ENCODE measurements around the gene SPAG5. TPM values are rescaled to one million over a fixed set of nuclear protein-coding genes. Genes with fewer than 3 reads are reported as not detected.
"Not testable (repeated sequence)": the region's sequence is repeated elsewhere in the genome, so short reads cannot be mapped to it uniquely, and the experiment has no call there.

SPAG5 gene
- total RNA-seq, 1 donor from 2014 or later = 1.1 TPM

DNA sequence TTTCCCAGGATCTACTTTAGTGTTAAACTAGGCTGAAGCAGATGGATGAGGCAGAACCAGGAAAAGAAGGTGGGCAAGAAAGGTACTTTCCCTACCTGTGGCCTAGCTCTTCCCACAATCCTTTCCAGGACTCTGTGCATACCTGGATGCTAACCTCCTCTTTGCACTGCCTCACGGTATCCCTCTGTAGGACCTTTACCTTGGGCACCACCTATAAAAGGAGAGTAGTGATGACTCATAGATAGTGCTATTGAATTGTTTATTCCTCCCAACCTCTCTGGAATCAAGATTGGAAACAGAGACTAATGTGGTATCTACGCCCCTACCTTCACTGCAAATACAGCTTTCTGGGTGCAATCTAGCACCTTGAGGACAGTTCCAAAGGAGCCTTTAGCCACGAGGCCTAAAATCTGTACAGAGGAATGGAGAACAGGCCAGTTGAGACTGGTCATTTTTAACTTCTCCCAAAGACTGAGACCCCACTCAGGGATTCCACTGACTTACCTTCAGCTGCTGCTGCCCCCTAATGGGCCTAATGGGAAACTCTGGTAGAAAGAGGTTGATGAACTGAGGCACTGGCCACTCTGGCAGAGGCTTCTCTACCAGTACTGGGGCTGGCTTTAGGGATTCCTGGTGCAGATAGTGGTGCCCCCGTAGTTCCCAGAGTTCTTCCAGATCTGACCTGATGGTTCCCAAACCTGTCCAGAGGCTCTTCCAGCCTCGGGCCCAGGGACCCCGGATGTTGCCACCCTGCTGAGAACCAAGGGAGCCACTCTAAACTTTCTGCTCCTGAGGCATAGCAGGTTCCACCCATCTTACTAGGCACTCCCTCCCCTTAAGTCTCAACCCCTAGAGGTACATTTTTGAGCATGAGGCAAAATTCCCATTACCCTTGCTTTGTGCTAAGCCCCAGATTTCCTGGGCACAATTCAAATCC, 14.4 kb upstream of the SPAG5 start:
- DNase-seq (no peak), ATAC-seq (ENCODE audit: poor library complexity) (peak; percentile 66)
- intact Hi-C loops (cut with DNase I) = loop anchor here (5.0 kb wide), 2 partner anchors 66 to 116 kb away; no protein-coding TSS in a partner anchor

DNA sequence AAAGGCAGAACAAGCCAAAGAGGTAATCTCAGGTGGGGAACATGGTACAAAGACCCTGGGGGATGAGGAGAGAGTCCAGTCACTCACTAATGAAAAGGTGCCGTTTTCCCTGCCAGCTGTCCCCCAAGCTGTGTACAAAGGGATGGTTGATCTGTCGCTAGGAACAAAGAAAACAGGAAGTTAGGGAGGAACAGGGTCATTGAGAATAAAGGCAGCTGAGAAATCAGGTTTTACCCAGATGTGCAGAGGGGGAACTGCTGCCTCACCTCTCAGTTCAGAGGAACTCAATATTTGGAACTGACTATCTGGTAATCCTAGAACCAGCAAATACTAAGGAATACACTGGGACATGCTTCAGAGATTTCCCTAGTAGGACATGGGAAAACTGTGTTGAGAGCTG, 13.7 kb upstream of the SPAG5 start:
- no peak for DNase-seq
- ATAC-seq (ENCODE audit: poor library complexity) = no peak
- intact Hi-C loops (cut with DNase I) = loop anchor here (5.0 kb wide), 2 partner anchors 65 to 115 kb away; no protein-coding TSS in a partner anchor

DNA sequence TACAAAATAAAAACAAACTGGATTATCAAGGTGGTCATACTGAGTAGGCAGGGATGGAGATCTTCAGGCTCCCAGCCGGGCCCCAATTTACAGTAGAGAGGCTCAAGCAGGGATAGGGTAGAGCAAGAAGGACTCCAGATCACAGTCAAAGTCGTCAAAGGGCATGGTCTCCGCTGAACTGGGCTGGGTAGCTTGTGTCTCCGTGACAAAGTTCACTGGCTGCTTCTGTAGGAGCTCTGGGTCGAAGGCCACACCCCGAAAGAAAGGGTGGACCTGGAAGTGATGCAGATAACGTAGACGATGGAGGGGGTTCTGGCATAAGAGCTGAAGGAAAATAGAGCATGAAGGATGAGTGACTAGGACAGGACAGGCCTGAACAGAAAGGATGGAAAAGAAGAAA, 11.6 kb upstream of the SPAG5 start:
- no peak for ATAC-seq (ENCODE audit: poor library complexity)
- intact Hi-C loops (cut with DNase I) = loop anchor here (5.0 kb wide), 2 partner anchors 63 to 113 kb away; no protein-coding TSS in a partner anchor

DNA sequence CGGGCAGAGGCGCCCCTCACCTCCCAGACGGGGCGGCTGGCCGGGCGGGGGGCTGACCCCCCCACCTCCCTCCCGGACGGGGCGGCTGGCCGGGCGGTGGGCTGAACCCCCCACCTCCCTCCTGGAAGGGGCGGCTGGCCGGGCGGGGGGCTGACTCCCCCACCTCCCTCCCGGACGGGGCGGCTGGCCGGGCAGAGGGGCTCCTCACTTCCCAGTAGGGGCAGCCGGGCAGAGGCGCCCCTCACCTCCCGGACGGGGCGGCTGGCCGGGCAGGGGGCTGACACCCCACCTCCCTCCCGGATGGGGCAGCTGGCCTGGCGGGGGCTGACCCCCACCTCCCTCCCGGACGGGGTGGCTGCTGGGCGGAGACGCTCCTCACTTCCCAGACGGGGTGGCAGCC, 5.2 kb upstream of the SPAG5 start:
- ATAC-seq (ENCODE audit: poor library complexity); intact Hi-C loops (cut with DNase I); DNase-seq: not testable (repeated sequence)

More for the DNA sequence above, 11.6 kb upstream of the SPAG5 start:
- no peak for DNase-seq

DNA sequence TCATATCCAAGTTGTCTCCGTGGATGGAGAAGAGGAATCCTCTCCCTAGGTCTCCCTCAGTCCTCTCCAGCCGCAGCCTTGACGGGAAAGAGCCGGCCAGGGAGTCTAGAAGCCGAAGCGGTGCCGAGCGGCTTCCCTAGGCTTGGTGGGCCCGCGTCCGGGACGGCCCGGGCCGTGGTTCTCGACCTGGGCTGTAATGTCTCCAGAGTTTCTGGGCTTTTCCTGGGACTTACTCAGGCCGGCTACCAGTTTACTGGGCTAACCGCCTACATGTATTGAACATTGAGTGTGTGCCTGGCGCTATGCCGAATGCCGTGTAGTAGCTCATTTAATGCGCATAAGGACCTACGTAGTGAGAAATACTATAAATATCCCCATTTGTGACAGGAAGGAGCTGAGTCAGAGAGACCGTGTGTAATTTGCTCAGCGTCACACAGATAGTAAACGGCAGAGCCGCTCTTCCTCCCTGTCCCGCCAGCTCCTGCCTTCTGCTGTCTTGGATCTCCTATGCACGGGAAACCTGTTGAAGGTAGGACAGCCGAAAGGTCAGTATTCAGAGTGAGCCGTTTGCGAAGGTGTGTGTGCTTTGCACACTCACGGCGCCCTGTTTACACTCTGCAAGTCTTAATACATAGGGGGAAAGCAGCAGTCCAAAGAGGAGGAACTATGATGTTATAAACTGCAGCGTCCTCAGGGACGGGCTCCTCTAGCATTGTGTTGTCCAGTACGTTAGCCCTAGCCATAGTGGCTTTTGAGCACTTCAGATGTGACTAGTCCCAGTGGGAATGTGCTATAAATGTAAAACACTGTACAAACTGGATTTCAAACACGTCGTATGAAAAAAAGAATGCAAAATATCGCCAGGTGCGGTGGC, 723 bp upstream of the SPAG5 start:
- ATAC-seq (ENCODE audit: poor library complexity) = peak; percentile 68
- intact Hi-C loops (cut with DNase I) = no loop called here

DNA sequence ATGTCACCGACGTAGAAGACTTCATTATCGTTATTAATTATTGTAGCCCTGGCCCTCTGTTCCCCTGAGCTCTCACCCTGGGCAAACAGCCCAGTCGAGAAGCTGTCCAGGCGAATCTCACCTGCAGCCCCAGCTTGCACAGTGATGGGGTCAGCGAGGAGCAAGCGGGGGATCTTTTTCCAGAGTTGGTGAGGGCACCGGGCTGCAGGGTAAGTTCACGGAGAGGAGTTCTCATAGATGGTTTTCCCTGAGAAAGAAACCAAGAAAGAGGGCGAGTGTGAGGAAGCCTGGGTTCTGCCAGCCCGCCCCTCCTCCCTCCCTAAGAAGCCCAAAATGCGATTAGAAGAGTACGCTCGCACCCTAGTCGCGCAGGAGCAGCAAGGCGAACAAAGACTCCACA, 436 bp downstream of the SPAG5 start:
- intact Hi-C loops (cut with DNase I) = no loop called here
- DNase-seq = no peak
- ATAC-seq (ENCODE audit: poor library complexity) = no peak

More for the DNA sequence above, 723 bp upstream of the SPAG5 start:
- DNase-seq = peak; percentile 65

DNA sequence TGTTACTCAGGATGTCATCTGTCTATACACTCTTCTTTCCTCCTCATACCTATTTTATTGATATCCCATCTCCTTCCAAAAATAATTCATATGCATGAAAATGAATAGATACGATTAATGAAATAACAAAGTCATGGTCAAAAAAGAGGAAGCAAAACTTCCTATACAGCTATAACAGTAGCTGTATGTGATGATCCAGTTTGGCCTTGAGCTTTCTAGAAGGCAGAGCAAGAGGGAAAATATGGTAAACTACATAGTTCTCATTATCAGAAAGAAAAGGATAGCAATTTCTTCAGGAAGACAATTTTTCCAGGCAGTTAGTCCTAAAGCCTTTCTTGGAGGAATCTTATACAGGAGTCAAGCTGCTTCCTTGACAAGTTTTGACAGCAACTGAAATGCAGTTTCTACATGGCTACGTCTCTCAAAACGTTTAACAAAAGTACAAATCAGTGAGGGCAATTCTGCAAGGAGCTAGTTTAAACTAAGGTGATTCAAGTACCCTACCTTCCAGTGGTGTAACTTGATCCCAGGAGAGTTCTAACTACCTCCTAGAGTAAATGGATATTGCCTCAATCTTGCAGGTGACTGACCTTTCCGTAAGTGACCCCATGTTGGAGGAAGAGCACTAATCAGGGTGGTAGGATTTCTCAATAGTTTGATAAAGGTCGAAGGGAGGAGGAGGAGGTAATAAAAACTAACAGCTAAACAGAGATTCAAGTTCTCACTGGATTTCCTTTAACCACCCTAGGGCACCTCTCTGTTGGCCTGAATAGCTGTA, 1.0 kb downstream of the SPAG5 start:
- ATAC-seq (ENCODE audit: poor library complexity) (no peak), DNase-seq (no peak)
- intact Hi-C loops (cut with DNase I) = no loop called here

DNA sequence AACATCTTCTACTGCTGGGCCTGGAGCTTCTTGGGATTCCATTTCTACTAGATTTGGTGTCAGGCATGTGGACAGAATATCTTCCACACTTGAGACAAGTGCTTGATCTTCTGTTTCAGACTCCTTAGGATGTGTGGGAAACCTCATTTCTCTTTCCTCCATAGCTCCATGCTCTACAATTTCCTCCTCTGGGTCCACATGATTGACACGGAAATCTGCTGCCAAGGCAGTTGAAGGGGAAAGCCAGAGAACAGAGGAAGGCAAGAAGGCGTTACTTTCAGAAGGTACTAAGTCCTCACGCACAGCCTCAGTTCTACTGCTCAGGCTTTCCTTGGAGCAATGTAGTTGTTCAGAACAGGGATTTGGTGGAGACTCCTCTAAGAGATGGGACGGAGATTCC, 6.6 kb downstream of the SPAG5 start:
- intact Hi-C loops (cut with DNase I) = loop anchor here (5.0 kb wide), 1 partner anchor 40 kb away; the partner anchor contains the start of gene UNC119
- no peak for ATAC-seq (ENCODE audit: poor library complexity)
- DNase-seq = no peak

DNA sequence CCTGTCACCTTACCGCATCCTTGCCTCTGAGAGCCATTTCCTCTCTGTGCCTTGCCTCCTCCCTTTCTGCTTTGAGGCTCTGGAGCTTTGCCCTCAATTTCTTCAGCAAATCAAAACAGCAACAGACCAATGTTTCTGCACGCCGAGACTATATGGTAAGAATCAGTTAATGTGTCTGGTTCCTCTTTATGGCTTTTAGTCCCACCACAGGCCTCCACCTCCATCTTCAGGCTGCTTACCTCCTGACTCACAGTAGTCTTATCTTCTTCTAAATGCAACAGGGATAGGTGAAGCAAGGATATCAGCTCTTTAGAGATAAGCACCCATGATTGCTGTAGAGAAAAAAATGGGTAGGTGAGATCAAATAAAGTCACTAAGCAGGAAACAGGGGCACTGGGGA, 13.0 kb downstream of the SPAG5 start:
- intact Hi-C loops (cut with DNase I) = no loop called here
- ATAC-seq (ENCODE audit: poor library complexity) (no peak), DNase-seq (no peak)

DNA sequence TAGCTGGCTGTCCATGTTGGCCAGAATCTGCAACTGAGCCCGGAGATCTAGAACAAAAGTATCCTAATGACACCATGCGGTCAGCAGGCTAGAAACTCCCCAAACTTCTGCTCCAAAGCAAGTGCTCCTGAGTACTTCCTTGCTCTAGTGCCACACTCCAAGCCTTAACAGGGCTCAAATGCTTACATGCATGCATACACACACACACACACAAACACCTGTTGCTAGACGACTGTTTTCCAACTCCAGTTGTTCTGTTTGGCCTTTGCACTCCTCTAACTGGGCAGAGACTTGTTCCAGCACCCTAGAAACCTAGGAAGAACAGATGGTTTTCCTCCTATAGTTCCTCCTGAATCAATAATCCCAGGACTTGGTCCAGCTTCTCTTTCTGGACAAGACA, 14.4 kb downstream of the SPAG5 start:
- intact Hi-C loops (cut with DNase I) = no loop called here
- DNase-seq = no peak
- ATAC-seq (ENCODE audit: poor library complexity) = no peak

DNA sequence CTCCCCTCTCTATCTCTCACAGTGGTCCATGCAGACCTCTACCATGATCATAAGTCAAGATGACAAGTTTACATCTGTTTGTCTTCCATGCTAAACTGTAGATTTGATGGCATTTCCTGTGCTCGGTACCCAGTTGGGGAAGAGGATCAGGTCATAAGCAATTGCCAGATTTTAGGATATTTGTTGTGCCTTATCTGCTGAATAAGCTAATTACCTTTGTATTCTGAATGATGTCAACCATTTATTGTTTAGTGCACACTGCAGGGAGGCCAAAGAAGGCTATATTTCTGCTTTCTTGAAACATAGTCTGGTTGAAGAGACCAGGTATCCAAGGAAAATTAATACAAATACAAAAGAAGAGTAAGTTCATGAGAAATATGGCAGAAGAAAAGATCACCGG, 16.3 kb downstream of the SPAG5 start:
- ATAC-seq (ENCODE audit: poor library complexity) (no peak), DNase-seq (no peak)
- intact Hi-C loops (cut with DNase I) = no loop called here

DNA sequence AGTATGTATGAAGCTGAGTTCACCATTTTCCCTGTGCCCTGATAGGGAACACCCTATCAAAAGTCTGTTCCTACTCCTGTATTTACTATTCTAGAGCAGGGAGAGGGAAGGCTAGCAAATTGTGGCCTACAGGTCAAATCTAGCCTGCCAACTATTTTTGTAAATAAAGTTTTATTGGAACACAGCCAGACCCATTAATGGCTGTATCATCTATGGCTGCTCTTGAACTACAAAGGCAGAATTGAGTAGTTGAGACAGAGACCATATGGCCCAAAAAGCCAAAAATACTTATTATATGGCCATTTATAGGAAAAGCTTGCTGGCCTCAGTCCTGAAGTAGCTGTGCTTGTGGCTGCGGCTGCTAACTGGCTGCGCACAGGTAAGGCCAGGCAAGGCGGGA, 17.9 kb downstream of the SPAG5 start:
- intact Hi-C loops (cut with DNase I) = no loop called here
- ATAC-seq (ENCODE audit: poor library complexity) = no peak

DNA sequence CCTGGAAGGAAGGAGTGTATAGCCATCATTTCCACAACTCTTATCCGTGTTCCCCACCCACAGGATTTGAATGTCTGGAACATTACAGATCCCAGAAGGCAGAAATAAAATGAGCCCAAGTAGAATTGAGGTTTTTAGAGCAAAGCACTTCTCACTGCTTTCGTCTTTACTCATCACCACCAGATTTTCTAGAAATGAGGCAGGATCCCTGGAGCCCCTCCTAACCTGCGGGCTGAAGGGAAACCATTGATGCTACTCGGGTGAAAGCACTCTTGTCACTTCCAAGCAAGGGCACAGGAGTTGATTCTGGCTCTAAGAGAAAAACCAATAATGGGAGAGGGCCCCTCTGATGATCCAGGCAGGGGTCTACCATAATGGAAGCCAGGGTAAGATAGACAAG, 19.3 kb downstream of the SPAG5 start:
- intact Hi-C loops (cut with DNase I) = no loop called here
- ATAC-seq (ENCODE audit: poor library complexity) (no peak), DNase-seq (no peak)

More for the DNA sequence above, 17.9 kb downstream of the SPAG5 start:
- DNase-seq = no peak

DNA sequence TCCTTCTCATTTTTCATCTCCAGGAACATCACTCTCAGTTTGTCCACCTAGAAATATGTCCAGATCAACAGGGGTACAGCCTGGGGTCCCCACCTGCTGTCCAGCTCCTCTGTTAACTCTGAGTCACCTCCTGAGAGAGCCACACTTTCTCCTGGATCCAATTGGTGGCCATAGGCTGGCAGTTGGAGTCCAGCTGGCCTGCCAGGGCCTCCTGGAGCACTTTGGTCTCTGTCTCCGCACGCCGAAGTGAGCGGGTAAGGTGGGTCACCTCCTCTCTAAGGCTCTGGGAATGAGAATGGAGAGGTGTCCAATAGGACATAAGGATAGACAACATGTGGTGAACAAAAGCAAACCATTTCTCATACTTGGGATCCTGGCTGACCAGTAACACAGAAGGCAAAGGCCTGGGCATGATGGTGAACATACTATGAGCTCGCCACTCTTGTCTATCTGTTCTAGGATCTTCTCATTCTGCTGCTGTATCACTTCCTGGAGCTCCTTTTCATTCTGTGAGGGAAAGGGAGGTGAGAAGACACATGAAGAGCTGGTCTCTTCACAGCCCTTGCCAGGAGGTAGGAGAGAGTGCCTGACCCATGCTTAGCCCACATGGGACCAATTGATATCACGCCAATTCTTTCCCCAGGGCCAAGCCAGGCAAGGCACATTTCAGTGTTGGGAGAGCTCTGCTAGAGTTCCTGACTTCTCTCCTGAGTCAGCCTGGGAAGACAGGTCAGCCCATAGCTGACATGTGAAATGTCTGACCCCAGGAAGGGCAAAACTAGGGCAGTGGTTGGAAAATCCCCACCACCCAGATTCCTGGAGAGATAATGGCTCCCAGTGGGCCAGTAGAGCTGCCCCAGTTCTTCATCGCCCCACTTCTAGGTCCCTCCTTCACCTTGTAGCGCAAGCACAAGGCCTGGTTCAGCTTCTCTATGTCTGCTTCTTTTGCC, 20.3 kb downstream of the SPAG5 start:
- DNase-seq = no peak
- intact Hi-C loops (cut with DNase I) = no loop called here
- no peak for ATAC-seq (ENCODE audit: poor library complexity)

DNA sequence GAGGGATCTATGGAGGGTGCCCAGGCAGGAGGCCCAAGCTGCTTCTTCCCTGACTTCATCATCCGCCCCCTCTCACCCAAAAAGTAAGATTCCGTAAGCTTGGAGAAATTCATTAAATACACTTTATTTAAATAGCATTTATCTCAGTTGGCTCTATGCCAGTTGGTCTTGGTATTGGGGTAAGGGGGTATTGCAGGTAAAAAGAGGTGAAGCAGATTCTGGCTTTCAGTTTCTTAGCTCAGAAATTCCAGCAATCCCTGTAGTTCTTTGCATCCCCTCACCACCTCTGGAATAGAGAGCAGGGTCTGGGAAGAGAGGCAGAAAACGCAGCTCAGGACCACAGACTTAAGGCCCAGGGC, 21.4 kb downstream of the SPAG5 start:
- intact Hi-C loops (cut with DNase I) = no loop called here
- no peak for DNase-seq
- ATAC-seq (ENCODE audit: poor library complexity) = no peak

DNA sequence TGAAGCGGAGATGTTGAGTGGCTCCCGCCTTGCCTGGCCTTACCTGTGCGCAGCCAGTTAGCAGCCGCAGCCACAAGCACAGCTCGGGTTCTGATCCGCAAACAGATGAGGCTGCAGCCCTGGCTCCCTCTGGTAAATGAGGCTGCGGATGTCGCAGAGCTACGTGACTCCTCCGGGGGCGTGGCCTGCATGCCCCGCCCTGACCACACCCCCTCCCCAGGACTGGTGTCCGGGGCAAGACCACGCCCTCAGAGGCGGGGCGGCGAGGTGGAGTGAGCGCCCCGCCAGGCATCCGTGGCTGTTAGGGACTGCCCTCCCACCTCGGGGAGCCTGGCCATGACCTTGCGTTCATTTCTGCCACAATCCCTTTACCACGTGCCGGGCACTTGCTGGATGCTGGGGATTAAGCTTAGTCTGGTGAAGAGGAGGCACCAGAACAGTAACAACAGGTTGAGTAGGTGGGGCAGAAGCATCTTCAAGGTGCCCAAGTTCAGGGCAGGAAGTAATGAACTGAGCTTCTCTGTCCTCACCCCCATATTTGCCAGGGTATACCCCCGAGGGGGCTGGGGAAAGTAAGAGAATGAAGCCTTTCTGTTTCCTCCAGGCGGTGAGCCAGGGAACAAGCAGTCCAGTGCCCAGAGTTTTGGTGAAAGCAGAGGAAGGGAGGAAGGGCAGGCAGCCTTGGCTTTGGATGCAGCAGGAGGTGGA, 21.9 kb downstream of the SPAG5 start, which contains the start of gene ALDOC:
Gene ALDOC (minus strand): TSS at position 138 of the 708 bp plus-strand sequence. CDS start 1,363 bp downstream, outside the sequence.
- ATAC-seq (ENCODE audit: poor library complexity) (peak; percentile 90), DNase-seq (peak; percentile 99)
- intact Hi-C loops (cut with DNase I) = no loop called here

DNA sequence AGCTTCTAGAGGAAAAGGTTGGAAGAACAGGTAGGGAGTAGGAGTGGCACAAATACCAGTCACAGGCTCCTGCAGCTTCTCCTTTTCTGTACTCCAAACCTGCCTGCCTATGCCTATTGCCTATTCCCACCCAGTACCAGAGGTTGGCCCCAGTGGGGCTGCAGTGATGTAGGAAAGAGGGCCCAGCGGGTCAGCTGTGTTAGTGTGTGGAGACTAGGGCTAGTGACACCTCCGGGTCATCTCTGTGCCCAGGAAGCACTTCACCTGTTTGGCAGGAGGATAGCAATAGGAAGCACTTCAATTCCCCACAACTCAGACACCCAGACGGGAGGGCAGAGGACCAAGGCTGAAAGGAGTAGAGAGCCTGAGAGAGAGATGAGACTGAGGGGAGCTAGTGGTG, 22.8 kb downstream of the SPAG5 start:
- ATAC-seq (ENCODE audit: poor library complexity); intact Hi-C loops (cut with DNase I); DNase-seq: not testable (repeated sequence)
